Thyroid gland (tissue), 4 donors: Measurements from ENCODE around the gene TSPYL4. TPM values are rescaled to one million over a fixed set of nuclear protein-coding genes. Genes with fewer than 3 reads are reported as not detected.

Experiments used
- DNase-seq, 2 donors: peaks; one replicate each; pipeline ENCODE4 v3.0.0-alpha.2; 2019
- H3K27ac ChIP-seq, 3 donors: fragments of 200-600 bp; sonication (generic); 1 replicate in 2 of 3; 2 replicates in 1 of 3; pipeline ENCODE4 v1.5.1; 2016 to 2019; ENCODE audit warnings: mild to moderate bottlenecking in 1 of 3, moderate library complexity in 1 of 3
- H3K27me3 ChIP-seq: fragments of 200-600 bp; sonication (generic); one replicate; pipeline ENCODE4 v1.5.1; 2019
- H3K36me3 ChIP-seq, 2 donors: fragments of 200-600 bp; sonication (generic); one replicate each; pipeline ENCODE4 v1.5.1; 2016 to 2019
- H3K4me1 ChIP-seq, 2 donors: fragments of 200-600 bp; sonication (generic); one replicate each; pipeline ENCODE4 v1.5.1; 2017 to 2019
- H3K4me3 ChIP-seq, 3 donors: fragments of 200-600 bp; sonication (generic); replicated peaks in 1 of 3; 1 replicate in 2 of 3; 2 replicates in 1 of 3; pipeline ENCODE4 v1.5.1; 2016; ENCODE audit warnings: mild to moderate bottlenecking in 1 of 3
- H3K9me3 ChIP-seq: fragments of 200-600 bp; sonication (generic); one replicate; pipeline ENCODE4 v1.5.1; 2017
- CTCF ChIP-seq, 6 experiments: fragments of 200-600 bp in 3 of 6; fragments of 450-650 bp in 3 of 6; sonication (generic) in 3 of 6; IDR thresholded peaks; one replicate each; pipeline ENCODE4 v1.5.1; 2016 to 2019; ENCODE audit warnings: antibody characterized with exemption in 6 of 6, mild to moderate bottlenecking in 2 of 6, inconsistent platforms in 1 of 6, moderate library complexity in 1 of 6
- POLR2A ChIP-seq, 2 donors: fragments of 450-650 bp; IDR thresholded peaks; one replicate each; pipeline ENCODE4 v1.6.1; 2017; ENCODE audit warnings: antibody characterized with exemption in 2 of 2, mild to moderate bottlenecking in 2 of 2, moderate library complexity in 1 of 2
- WGBS, 2 donors: methylation state at CpG; one replicate each; pipeline ENCODE4 v1.1.5; 2017; 5-methylcytosine and 5-hydroxymethylcytosine counted together
- intact Hi-C: fragments of 100-400 bp; cut with DNase I; formaldehyde crosslinking; loops from one replicate; pipeline ENCODE4 v1.15.1; 2023
- total RNA-seq, 4 donors: library from RNA; depleted of rRNA; stranded (reverse); fragments of >200 nt; gene quantifications; one replicate each; pipeline ENCODE4 v1.2.3, GENCODE V29; 2016

Gene TSPYL4
- total RNA-seq, 4 donors from 2014 or later, result 21.4 to 26.7 (median 24.5) TPM

- Histone ChIP-seq H3K4me3 (no peak overlapping the region), H3K9me3 (no peaks in the 10 kb centered on the region), H3K27me3 (no peaks in the 10 kb centered on the region), H3K27ac (no peak overlapping the region), H3K36me3 (no peaks in the 10 kb centered on the region), H3K4me1 (peaks cover 13 to 14% of the 10 kb centered on the region in 2 donors)
- intact Hi-C loops, result no loop called here
- no peak for DNase-seq
- WGBS, 2 donors, result 92 to 97% methylated on average over 4 of the region's 4 CpGs
- no peak for TF ChIP-seq POLR2A (IDR thresholded peaks at IDR 0.05)
- TF ChIP-seq CTCF (IDR thresholded peaks at IDR 0.05), result no peak
Measured at GRCh38 chr6:116246089-116246488, 7.8 kb downstream of the TSPYL4 start.

GRCh38 chr6:116244284-116244683 is 9.6 kb downstream of the TSPYL4 start:
- Histone ChIP-seq H3K36me3 (no peaks in the 10 kb centered on the region), H3K9me3 (no peaks in the 10 kb centered on the region), H3K27ac (no peak overlapping the region), H3K4me1 (peaks cover 0 to 5% of the 10 kb centered on the region in 2 donors), H3K4me3 (no peak overlapping the region), H3K27me3 (no peaks in the 10 kb centered on the region)
- intact Hi-C loops, result no loop called here
- TF ChIP-seq CTCF (IDR thresholded peaks at IDR 0.05), result no peak
- no peak for TF ChIP-seq POLR2A (IDR thresholded peaks at IDR 0.05)
- no peak for DNase-seq
- 96 to 97% methylated on average over 4 of the region's 4 CpGs for WGBS, 2 donors

- Histone ChIP-seq H3K27me3 (no peaks in the 10 kb centered on the region), H3K9me3 (no peaks in the 10 kb centered on the region), H3K4me1 (no peaks in the 10 kb centered on the region), H3K27ac (no peak overlapping the region), H3K4me3 (no peak overlapping the region), H3K36me3 (no peaks in the 10 kb centered on the region)
- DNase-seq, result no peak
- no peak for TF ChIP-seq CTCF (IDR thresholded peaks at IDR 0.05)
- no peak for TF ChIP-seq POLR2A (IDR thresholded peaks at IDR 0.05)
- intact Hi-C loops, result no loop called here
- WGBS, 2 donors, result 97 to 100% methylated on average over 1 of the region's 1 CpG
Measured at GRCh38 chr6:116239856-116240255, 14.0 kb downstream of the TSPYL4 start.

GRCh38 chr6:116239256-116239655 is 14.6 kb downstream of the TSPYL4 start:
- Histone ChIP-seq H3K4me3 (no peak overlapping the region), H3K27me3 (no peaks in the 10 kb centered on the region), H3K27ac (no peak overlapping the region), H3K9me3 (no peaks in the 10 kb centered on the region), H3K36me3 (no peaks in the 10 kb centered on the region), H3K4me1 (no peaks in the 10 kb centered on the region)
- 93 to 97% methylated on average over 2 of the region's 2 CpGs for WGBS, 2 donors
- no peak for TF ChIP-seq POLR2A (IDR thresholded peaks at IDR 0.05)
- intact Hi-C loops, result no loop called here
- DNase-seq, result no peak

GRCh38 chr6:116238083-116238482 is 15.8 kb downstream of the TSPYL4 start:
- no peak for TF ChIP-seq POLR2A (IDR thresholded peaks at IDR 0.05)
- no peak for TF ChIP-seq CTCF (IDR thresholded peaks at IDR 0.05)
- no peak overlapping the region for H3K27ac ChIP-seq
- WGBS, 2 donors, result 96 to 97% methylated on average over 2 of the region's 2 CpGs
- H3K9me3 ChIP-seq, result no peaks in the 10 kb centered on the region
- intact Hi-C loops, result no loop called here
- no peaks in the 10 kb centered on the region for H3K36me3 ChIP-seq
- no peaks in the 10 kb centered on the region for H3K27me3 ChIP-seq
- no peak overlapping the region for H3K4me3 ChIP-seq
- DNase-seq, result no peak
- no peaks in the 10 kb centered on the region for H3K4me1 ChIP-seq

- DNase-seq, result no peak
- intact Hi-C loops, result no loop called here
- 81 to 88% methylated on average over 3 of the region's 3 CpGs for WGBS, 2 donors
- Histone ChIP-seq H3K4me3 (no peak overlapping the region), H3K9me3 (no peaks in the 10 kb centered on the region), H3K27me3 (no peaks in the 10 kb centered on the region), H3K27ac (no peak overlapping the region), H3K4me1 (no peaks in the 10 kb centered on the region), H3K36me3 (no peaks in the 10 kb centered on the region)
- no peak for TF ChIP-seq CTCF (IDR thresholded peaks at IDR 0.05)
- no peak for TF ChIP-seq POLR2A (IDR thresholded peaks at IDR 0.05)
Measured at GRCh38 chr6:116234689-116235088, 19.2 kb downstream of the TSPYL4 start.
